RPMI7951 (cell line): Measurements from ENCODE around the gene CPN2. TPM values are rescaled to one million over a fixed set of nuclear protein-coding genes. Genes with fewer than 3 reads are reported as not detected.
A peak's percentile ranks its signal among the peaks of the same experiment; 100 is the strongest.

ENCODE experiments used
- DNase-seq: peaks from one replicate; pipeline ENCODE4 v3.0.0-alpha.2; 2012; ENCODE audit warnings: low read depth
- total RNA-seq: library from RNA; depleted of rRNA; stranded (reverse); fragments of >200 nt; shearing (Covaris generic); gene quantifications from 2 replicates; pipeline ENCODE4 v1.2.3, GENCODE V29; 2014

The CPN2 gene
- total RNA-seq, 1 experiment from 2014 or later = not detected

DNA sequence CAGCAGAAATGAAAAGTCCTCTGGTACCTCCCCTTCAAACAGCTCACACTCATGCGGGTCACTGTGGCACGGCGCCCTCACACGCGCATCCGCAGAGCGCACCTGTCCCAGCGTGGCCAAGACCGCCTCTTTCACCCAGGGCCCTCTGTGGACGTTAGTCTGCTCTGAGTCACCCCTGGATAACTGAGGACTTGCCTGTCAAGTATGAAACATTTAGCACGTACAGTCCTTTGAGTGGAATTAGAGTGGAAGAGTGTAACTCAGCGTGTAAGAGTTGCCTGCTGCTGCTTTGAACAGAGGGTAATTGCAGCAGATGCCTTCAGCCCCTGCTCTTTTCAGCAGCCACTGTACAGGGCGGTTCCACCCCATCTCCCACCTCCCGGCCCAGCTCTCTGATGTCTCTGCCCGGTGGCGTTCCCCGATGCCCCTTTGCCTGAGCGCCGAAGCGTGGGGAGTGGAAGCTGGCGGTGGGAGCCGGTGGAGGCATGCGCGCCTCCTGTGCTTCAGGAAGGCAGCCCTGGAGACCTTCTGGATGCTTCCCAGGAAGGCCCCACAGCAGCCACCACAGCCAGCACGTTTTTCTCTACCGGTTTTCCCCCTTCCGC lies 23.0 kb downstream of the CPN2 start:
- peak; percentile 81 for DNase-seq

GRCh38 chr3:194327218-194328052 lies 23.7 kb downstream of the CPN2 start:
- DNase-seq = peak; percentile 49

GRCh38 chr3:194326968-194327217 lies 24.2 kb downstream of the CPN2 start:
- peak; percentile 45 for DNase-seq

DNA sequence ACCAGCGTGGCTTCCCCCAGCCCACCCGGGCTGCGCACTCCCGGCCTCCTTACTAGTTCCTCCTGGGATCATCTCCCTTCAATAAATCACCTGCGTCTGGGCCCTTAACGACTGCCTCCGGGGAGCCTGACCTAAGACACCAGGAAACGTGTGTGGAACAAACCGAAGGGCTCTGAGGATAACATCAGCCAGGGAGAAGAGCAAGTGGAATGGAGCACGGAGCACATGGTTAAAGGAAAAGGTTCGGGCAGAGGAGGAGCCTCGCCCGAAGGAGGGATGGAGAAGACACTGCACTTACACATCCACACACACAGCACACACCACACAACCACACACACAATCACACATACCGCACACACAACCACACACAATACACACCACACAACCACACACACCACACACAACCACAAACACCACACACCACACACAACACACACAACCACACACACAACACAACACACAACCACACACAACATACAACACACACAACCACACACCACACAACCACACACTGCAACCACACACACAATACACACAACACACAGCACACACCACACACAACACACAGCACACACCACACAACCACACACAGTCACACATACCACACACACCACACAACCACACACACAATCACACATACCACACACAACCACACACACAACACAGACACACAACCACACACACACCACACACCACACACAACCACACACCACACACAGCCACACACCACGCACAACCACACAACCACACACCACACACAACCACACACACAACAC lies 24.7 kb downstream of the CPN2 start:
- peak; percentile 71 for DNase-seq

GRCh38 chr3:194325424-194326153 lies 25.5 kb downstream of the CPN2 start:
- DNase-seq = peak; percentile 25

GRCh38 chr3:194324823-194325327 lies 26.3 kb downstream of the CPN2 start:
- DNase-seq = no peak

GRCh38 chr3:194323785-194324735 lies 27.1 kb downstream of the CPN2 start:
- DNase-seq = peak; percentile 93

GRCh38 chr3:194322678-194323211 lies 28.4 kb downstream of the CPN2 start:
- peak; percentile 95 for DNase-seq

DNA sequence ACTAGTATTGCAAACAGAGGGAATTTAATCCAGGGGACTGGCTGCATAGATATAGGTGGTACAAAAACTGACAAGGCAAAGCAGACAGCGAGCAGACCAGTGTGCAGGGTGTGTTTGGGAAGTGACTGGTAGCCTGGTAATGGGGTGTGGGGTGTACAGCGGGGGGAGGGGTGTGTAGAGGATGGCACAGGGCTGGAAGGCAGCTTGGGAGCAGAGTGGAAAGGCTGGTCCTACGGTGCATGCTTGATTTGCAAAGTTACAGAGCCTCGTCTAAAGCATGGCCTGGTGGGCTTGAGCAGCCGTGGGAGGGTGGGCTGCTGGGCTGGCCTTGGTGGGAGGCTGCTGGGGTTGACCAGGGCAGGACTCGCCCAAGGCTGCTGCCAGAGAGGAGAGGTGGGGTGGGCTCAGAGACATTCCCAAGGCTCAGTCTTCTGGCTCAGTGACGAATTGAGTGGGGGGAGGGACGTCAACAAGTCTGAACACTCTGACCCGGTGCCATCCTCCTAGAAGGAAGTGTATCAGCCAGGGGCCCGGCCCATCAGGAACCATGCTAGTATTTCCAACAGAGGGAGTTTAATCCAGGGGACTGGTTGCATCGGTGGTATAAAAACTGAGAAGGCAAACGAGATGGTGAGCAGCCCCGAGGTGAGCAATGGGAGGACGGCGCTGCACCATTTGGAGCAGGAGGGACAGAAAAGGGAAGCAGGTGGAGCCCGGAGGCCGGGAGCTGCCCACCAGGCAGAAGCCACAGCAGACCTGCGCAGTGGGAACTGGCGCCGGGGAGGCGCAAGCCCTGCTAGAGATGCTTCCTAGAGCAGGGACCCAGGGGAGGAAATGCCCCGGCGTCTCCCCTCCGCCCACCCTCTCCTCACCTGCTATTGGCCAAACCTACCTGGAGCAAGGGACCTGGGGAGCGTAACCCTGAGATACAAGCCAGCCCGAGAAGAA lies 29.2 kb downstream of the CPN2 start:
- DNase-seq = no peak

DNA sequence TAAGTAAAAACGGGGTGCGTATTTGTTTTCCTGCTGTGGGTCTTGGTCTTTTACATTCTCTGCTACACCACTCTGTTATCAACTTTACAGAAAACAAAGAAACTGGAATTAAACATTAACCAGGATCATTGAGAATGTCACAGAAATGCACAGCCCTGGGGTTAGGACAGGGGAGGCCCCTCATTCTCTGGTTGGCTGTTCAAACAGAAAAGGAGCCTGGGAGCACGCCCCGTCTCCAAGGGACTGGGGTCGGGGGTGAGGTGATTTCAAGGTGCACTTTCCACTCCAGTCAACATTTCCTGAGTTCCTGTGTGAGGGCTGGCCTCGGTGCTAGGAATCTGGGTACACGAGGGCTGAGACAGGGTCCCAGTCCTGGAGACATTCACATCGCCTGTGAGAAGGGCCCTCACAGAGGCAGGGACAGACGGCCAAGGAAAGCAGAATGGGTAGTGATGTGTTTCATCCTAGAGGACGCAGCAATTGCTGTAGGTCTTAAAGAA lies 30.3 kb downstream of the CPN2 start:
- DNase-seq = no peak

- DNase-seq = no peak
Measured at GRCh38 chr3:194320100-194320499, 31.0 kb downstream of the CPN2 start.

GRCh38 chr3:194318511-194319161 lies 32.5 kb downstream of the CPN2 start:
- DNase-seq = peak; percentile 52

- DNase-seq = no peak
Measured at GRCh38 chr3:194316918-194317317, 34.2 kb downstream of the CPN2 start.

DNA sequence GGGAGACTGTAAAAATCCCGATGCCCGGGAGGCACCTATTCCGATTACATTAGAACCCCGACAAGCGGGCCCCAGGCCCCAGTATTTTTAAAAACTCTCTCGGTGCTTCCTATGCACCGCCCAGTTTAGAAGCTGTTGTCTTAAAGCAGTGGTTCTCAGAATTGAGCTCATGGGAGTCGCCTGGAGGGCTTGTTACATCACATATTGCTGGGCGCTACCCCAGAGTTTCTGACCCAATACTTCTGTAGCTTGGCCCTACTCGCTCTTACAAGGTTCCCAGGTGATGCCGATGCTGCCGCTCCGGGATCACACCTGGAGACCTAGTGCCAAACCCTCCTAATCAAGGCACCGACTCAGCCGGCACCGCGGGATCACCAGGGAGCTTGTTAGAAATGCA lies 35.2 kb downstream of the CPN2 start:
- peak; percentile 57 for DNase-seq

DNA sequence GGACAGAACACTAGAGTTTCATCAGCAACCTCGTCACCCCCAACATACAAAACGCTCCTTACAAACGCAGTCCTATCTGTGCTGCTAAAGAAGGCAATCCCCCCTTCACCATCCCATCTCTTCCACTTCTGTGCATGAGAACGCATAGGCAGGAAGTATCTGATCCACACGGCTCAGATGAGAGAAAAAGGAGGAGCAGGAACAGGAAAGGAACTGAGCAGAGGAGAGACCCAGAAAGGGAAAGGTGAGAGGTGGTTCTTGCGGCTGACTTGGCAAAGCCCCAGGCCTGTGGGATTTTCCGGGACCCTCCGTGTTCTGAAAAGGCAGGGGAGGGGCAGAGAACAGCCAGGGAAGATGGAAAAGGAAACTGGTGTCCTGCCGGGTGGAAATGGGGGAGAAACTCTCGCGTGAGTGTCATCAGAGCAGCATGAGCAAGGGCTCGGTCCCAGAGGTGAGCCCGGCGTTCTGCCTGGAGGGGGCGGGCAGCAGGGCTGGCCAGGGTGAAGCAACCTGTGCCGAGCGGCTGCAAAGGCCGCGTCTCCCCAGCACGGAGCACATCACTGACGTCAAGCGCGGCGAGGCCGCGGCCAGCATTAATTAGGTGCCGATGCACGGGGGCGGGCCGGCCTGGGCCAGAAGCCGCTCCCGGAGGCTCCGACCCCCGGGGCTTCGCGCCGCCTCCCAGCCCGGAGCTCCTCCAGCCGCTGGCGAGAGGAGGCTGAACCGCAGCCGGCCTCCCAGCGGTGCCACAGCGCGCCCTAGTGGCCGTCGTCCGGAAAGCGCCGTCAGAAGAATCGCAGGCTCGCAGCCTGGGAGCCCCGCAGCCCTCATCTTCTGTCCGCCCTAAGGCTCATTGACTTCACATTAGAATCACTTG lies 35.8 kb downstream of the CPN2 start:
- DNase-seq = peak; percentile 89

- DNase-seq = no peak
Measured at GRCh38 chr3:194314388-194315068, 36.6 kb downstream of the CPN2 start.
